Colonic mucosa (tissue), 4 donors: ENCODE measurements around the gene CD52. TPM values are rescaled to one million over a fixed set of nuclear protein-coding genes. Genes with fewer than 3 reads are reported as not detected.

Experiments used
- DNase-seq: peaks from one replicate; pipeline ENCODE4 v3.0.0-alpha.2; 2020
- H3K27ac ChIP-seq: fragments of 200-600 bp; one replicate; pipeline ENCODE4 v1.8.0; 2021
- H3K27me3 ChIP-seq: fragments of 200-600 bp; one replicate; pipeline ENCODE4 v1.8.0; 2021
- H3K36me3 ChIP-seq: fragments of 200-600 bp; one replicate; pipeline ENCODE4 v1.8.0; 2021
- H3K4me1 ChIP-seq: fragments of 200-600 bp; one replicate; pipeline ENCODE4 v1.8.0; 2021; ENCODE audit warnings: mild to moderate bottlenecking
- H3K4me3 ChIP-seq: fragments of 200-600 bp; one replicate; pipeline ENCODE4 v1.8.0; 2021
- H3K9ac ChIP-seq, 2 donors: one replicate each; pipeline ENCODE4 v1.7.0; 2013; ENCODE audit warnings: control low read depth in 2 of 2, low read depth in 2 of 2, low read length in 2 of 2
- H3K9me3 ChIP-seq: fragments of 200-600 bp; one replicate; pipeline ENCODE4 v1.8.0; 2021
- CTCF ChIP-seq: fragments of 200-600 bp; IDR thresholded peaks from one replicate; pipeline ENCODE4 v1.8.0; 2022; ENCODE audit warnings: antibody characterized with exemption, mild to moderate bottlenecking
- intact Hi-C: fragments of 100-400 bp; cut with DNase I; formaldehyde crosslinking; loops from one replicate; pipeline ENCODE4 v1.14.1; 2022
- total RNA-seq, 2 donors: library from RNA; stranded (reverse); fragmentation: NEBNext Ultra II Directional in 1 of 2; extraction: Animal tissue kit (Norgen Biotek cat#: 25700) in 1 of 2; gene quantifications; one replicate each; pipeline ENCODE4 v1.2.1, GENCODE V29; 2021
- donor health status: healthy.
- donor health status: DM: no; HTN: no; CAD: no.
- donor health status: DM: no; HTN: no; CAD: no.

CD52 gene
- total RNA-seq, 2 donors from 2014 or later: 9.4 to 13.1 TPM

GRCh38 chr1:26368006-26368405 is 50.2 kb downstream of the CD52 start:
- H3K27me3 ChIP-seq: no peaks in the 10 kb centered on the region
- no peak for TF ChIP-seq CTCF
- no peak for DNase-seq

GRCh38 chr1:26368486-26368885 is 50.7 kb downstream of the CD52 start:
- no peak for TF ChIP-seq CTCF
- no peaks in the 10 kb centered on the region for H3K4me1 ChIP-seq

More at GRCh38 chr1:26368006-26368405, 50.2 kb downstream of the CD52 start:
- Histone ChIP-seq H3K27ac (no peak overlapping the region), H3K9me3 (no peaks in the 10 kb centered on the region), H3K9ac (no peak overlapping the region), H3K4me1 (no peaks in the 10 kb centered on the region), H3K36me3 (no peaks in the 10 kb centered on the region), H3K4me3 (no peak overlapping the region)
- intact Hi-C loops: no loop called here

More at GRCh38 chr1:26368486-26368885, 50.7 kb downstream of the CD52 start:
- no peaks in the 10 kb centered on the region for H3K36me3 ChIP-seq
- H3K27ac ChIP-seq: no peak overlapping the region
- H3K9ac ChIP-seq: no peak overlapping the region
- DNase-seq: no peak
- H3K27me3 ChIP-seq: no peaks in the 10 kb centered on the region
- H3K9me3 ChIP-seq: no peaks in the 10 kb centered on the region
- no peak overlapping the region for H3K4me3 ChIP-seq
- intact Hi-C loops: no loop called here

Other genes starting within 250 kb of the CD52 start
- gene PDIK1L, start 206.1 kb upstream of the CD52 start, total RNA-seq: 10 to 100 TPM; 12.5 to 14.8 TPM
- gene FAM110D, start 158.9 kb upstream of the CD52 start, total RNA-seq: 1 to 10 TPM in 1 of 2 donors, under 1 TPM in 1; 0.57 to 1.1 TPM
- gene C1orf232, start 149.0 kb upstream of the CD52 start, total RNA-seq: not detected
- gene ZNF593, start 148.1 kb upstream of the CD52 start, total RNA-seq: 10 to 100 TPM; 22.0 to 47.7 TPM
- gene ZNF593OS, start 146.1 kb upstream of the CD52 start, total RNA-seq: not detected
- gene CNKSR1, start 140.5 kb upstream of the CD52 start, total RNA-seq: 10 to 100 TPM; 35.3 to 46.8 TPM
- gene CATSPER4, start 127.4 kb upstream of the CD52 start, total RNA-seq: not detected
- 10 to 100 TPM; 10.7 to 18.8 TPM for gene CEP85, start 83.8 kb upstream of the CD52 start, total RNA-seq
- 100 to 1,000 TPM; 361 to 478 TPM for gene SH3BGRL3, start 37.9 kb upstream of the CD52 start, total RNA-seq
- gene UBXN11, start 11.3 kb upstream of the CD52 start, total RNA-seq: 10 to 100 TPM in 1 of 2 donors, 1 to 10 TPM in 1; 8.7 to 25.7 TPM
- 10 to 100 TPM; 12.8 to 30.3 TPM for gene CRYBG2, start 36.2 kb downstream of the CD52 start, total RNA-seq
- under 1 TPM in 1 of 2 donors, not detected in 1; 0.47 TPM for gene ZNF683, start 54.8 kb downstream of the CD52 start, total RNA-seq
- 1 to 10 TPM in 1 of 2 donors, not detected in 1; 1.4 TPM for gene LIN28A, start 92.9 kb downstream of the CD52 start, total RNA-seq
- gene DHDDS, start 114.4 kb downstream of the CD52 start, total RNA-seq: 10 to 100 TPM; 83.5 to 88.5 TPM
- 100 to 1,000 TPM; 332 to 758 TPM for gene HMGN2, start 154.5 kb downstream of the CD52 start, total RNA-seq
- 100 to 1,000 TPM; 174 to 198 TPM for gene RPS6KA1, start 211.8 kb downstream of the CD52 start, total RNA-seq